ENCODE results near the gene UCP3.

Gene UCP3

GRCh38 chr11:73971175-73971719 lies 37.6 kb downstream of the UCP3 start:
- H3K27me3 ChIP-seq (ENCODE audit: control insufficient read depth in 1 of 2, insufficient read depth in 2 of 2, low read length in 2 of 2): no peaks in the 10 kb centered on the region
- H3K36me3 ChIP-seq (ENCODE audit: control insufficient read depth in 1 of 2, insufficient read depth in 2 of 2, low read length in 2 of 2): peaks cover 16 to 20% of the 10 kb centered on the region in 2 donors
- no peak overlapping the region for H3K4me3 ChIP-seq (ENCODE audit: low read depth in 1 of 2, low read length in 2 of 2)
- no peak overlapping the region for H3K9ac ChIP-seq (ENCODE audit: low read depth in 1 of 2, low read length in 2 of 2)
- no peaks in the 10 kb centered on the region for H3K9me3 ChIP-seq (ENCODE audit: control insufficient read depth in 1 of 2, low read length in 2 of 2)
- H3K27ac ChIP-seq (ENCODE audit: low read depth, low read length): no peak overlapping the region
- peaks cover 20 to 29% of the 10 kb centered on the region in 2 donors for H3K4me1 ChIP-seq (ENCODE audit: control insufficient read depth in 1 of 2, insufficient read depth in 2 of 2, low read length in 2 of 2)

GRCh38 chr11:73969991-73970800 lies 38.7 kb downstream of the UCP3 start:
- Histone ChIP-seq H3K27ac (ENCODE audit: low read depth, low read length) (no peak overlapping the region), H3K4me1 (ENCODE audit: control insufficient read depth in 1 of 2, insufficient read depth in 2 of 2, low read length in 2 of 2) (peaks cover 20 to 26% of the 10 kb centered on the region in 2 donors), H3K9ac (ENCODE audit: low read depth in 1 of 2, low read length in 2 of 2) (no peak overlapping the region), H3K36me3 (ENCODE audit: control insufficient read depth in 1 of 2, insufficient read depth in 2 of 2, low read length in 2 of 2) (peaks cover 9 to 10% of the 10 kb centered on the region in 2 donors), H3K4me3 (ENCODE audit: low read depth in 1 of 2, low read length in 2 of 2) (no peak overlapping the region), H3K27me3 (ENCODE audit: control insufficient read depth in 1 of 2, insufficient read depth in 2 of 2, low read length in 2 of 2) (no peaks in the 10 kb centered on the region), H3K9me3 (ENCODE audit: control insufficient read depth in 1 of 2, low read length in 2 of 2) (no peaks in the 10 kb centered on the region)

GRCh38 chr11:73969091-73969490 lies 39.8 kb downstream of the UCP3 start:
- H3K4me3 ChIP-seq (ENCODE audit: low read depth in 1 of 2, low read length in 2 of 2): no peak overlapping the region
- peaks cover 16 to 19% of the 10 kb centered on the region in 2 donors for H3K4me1 ChIP-seq (ENCODE audit: control insufficient read depth in 1 of 2, insufficient read depth in 2 of 2, low read length in 2 of 2)
- no peaks in the 10 kb centered on the region for H3K9me3 ChIP-seq (ENCODE audit: control insufficient read depth in 1 of 2, low read length in 2 of 2)
- no peak overlapping the region for H3K9ac ChIP-seq (ENCODE audit: low read depth in 1 of 2, low read length in 2 of 2)
- H3K36me3 ChIP-seq (ENCODE audit: control insufficient read depth in 1 of 2, insufficient read depth in 2 of 2, low read length in 2 of 2): peaks cover 0 to under 1% of the 10 kb centered on the region in 2 donors
- H3K27ac ChIP-seq (ENCODE audit: low read depth, low read length): no peak overlapping the region
- no peaks in the 10 kb centered on the region for H3K27me3 ChIP-seq (ENCODE audit: control insufficient read depth in 1 of 2, insufficient read depth in 2 of 2, low read length in 2 of 2)

GRCh38 chr11:73968356-73968966 lies 40.4 kb downstream of the UCP3 start:
- Histone ChIP-seq H3K4me1 (ENCODE audit: control insufficient read depth in 1 of 2, insufficient read depth in 2 of 2, low read length in 2 of 2) (peaks cover 10 to 12% of the 10 kb centered on the region in 2 donors), H3K4me3 (ENCODE audit: low read depth in 1 of 2, low read length in 2 of 2) (no peak overlapping the region), H3K27ac (ENCODE audit: low read depth, low read length) (no peak overlapping the region), H3K36me3 (ENCODE audit: control insufficient read depth in 1 of 2, insufficient read depth in 2 of 2, low read length in 2 of 2) (no peaks in the 10 kb centered on the region), H3K27me3 (ENCODE audit: control insufficient read depth in 1 of 2, insufficient read depth in 2 of 2, low read length in 2 of 2) (no peaks in the 10 kb centered on the region), H3K9me3 (ENCODE audit: control insufficient read depth in 1 of 2, low read length in 2 of 2) (no peaks in the 10 kb centered on the region), H3K9ac (ENCODE audit: low read depth in 1 of 2, low read length in 2 of 2) (no peak overlapping the region)

GRCh38 chr11:73965764-73966121 lies 43.1 kb downstream of the UCP3 start:
- no peak overlapping the region for H3K27ac ChIP-seq (ENCODE audit: low read depth, low read length)
- H3K36me3 ChIP-seq (ENCODE audit: control insufficient read depth in 1 of 2, insufficient read depth in 2 of 2, low read length in 2 of 2): no peaks in the 10 kb centered on the region
- no peaks in the 10 kb centered on the region for H3K27me3 ChIP-seq (ENCODE audit: control insufficient read depth in 1 of 2, insufficient read depth in 2 of 2, low read length in 2 of 2)
- peaks cover 0 to 5% of the 10 kb centered on the region in 2 donors for H3K4me1 ChIP-seq (ENCODE audit: control insufficient read depth in 1 of 2, insufficient read depth in 2 of 2, low read length in 2 of 2)
- H3K4me3 ChIP-seq (ENCODE audit: low read depth in 1 of 2, low read length in 2 of 2): no peak overlapping the region
- H3K9me3 ChIP-seq (ENCODE audit: control insufficient read depth in 1 of 2, low read length in 2 of 2): no peaks in the 10 kb centered on the region
- H3K9ac ChIP-seq (ENCODE audit: low read depth in 1 of 2, low read length in 2 of 2): no peak overlapping the region

- peaks cover 0 to 5% of the 10 kb centered on the region in 2 donors for H3K4me1 ChIP-seq (ENCODE audit: control insufficient read depth in 1 of 2, insufficient read depth in 2 of 2, low read length in 2 of 2)
- no peaks in the 10 kb centered on the region for H3K36me3 ChIP-seq (ENCODE audit: control insufficient read depth in 1 of 2, insufficient read depth in 2 of 2, low read length in 2 of 2)
- H3K9ac ChIP-seq (ENCODE audit: low read depth in 1 of 2, low read length in 2 of 2): no peak overlapping the region
- no peak overlapping the region for H3K27ac ChIP-seq (ENCODE audit: low read depth, low read length)
- no peaks in the 10 kb centered on the region for H3K27me3 ChIP-seq (ENCODE audit: control insufficient read depth in 1 of 2, insufficient read depth in 2 of 2, low read length in 2 of 2)
- no peak overlapping the region for H3K4me3 ChIP-seq (ENCODE audit: low read depth in 1 of 2, low read length in 2 of 2)
- no peaks in the 10 kb centered on the region for H3K9me3 ChIP-seq (ENCODE audit: control insufficient read depth in 1 of 2, low read length in 2 of 2)
Measured at GRCh38 chr11:73965076-73965763, 43.7 kb downstream of the UCP3 start.

GRCh38 chr11:73963861-73964260 lies 45.0 kb downstream of the UCP3 start:
- H3K36me3 ChIP-seq (ENCODE audit: control insufficient read depth in 1 of 2, insufficient read depth in 2 of 2, low read length in 2 of 2): no peaks in the 10 kb centered on the region
- no peak overlapping the region for H3K27ac ChIP-seq (ENCODE audit: low read depth, low read length)
- no peak overlapping the region for H3K4me3 ChIP-seq (ENCODE audit: low read depth in 1 of 2, low read length in 2 of 2)
- H3K9ac ChIP-seq (ENCODE audit: low read depth in 1 of 2, low read length in 2 of 2): no peak overlapping the region
- peaks cover 0 to 5% of the 10 kb centered on the region in 2 donors for H3K4me1 ChIP-seq (ENCODE audit: control insufficient read depth in 1 of 2, insufficient read depth in 2 of 2, low read length in 2 of 2)
- no peaks in the 10 kb centered on the region for H3K9me3 ChIP-seq (ENCODE audit: control insufficient read depth in 1 of 2, low read length in 2 of 2)
- H3K27me3 ChIP-seq (ENCODE audit: control insufficient read depth in 1 of 2, insufficient read depth in 2 of 2, low read length in 2 of 2): no peaks in the 10 kb centered on the region

GRCh38 chr11:73962101-73962705 lies 46.7 kb downstream of the UCP3 start:
- H3K9ac ChIP-seq (ENCODE audit: low read depth in 1 of 2, low read length in 2 of 2): no peak overlapping the region
- no peaks in the 10 kb centered on the region for H3K36me3 ChIP-seq (ENCODE audit: control insufficient read depth in 1 of 2, insufficient read depth in 2 of 2, low read length in 2 of 2)
- no peaks in the 10 kb centered on the region for H3K9me3 ChIP-seq (ENCODE audit: control insufficient read depth in 1 of 2, low read length in 2 of 2)
- H3K4me3 ChIP-seq (ENCODE audit: low read depth in 1 of 2, low read length in 2 of 2): no peak overlapping the region
- H3K27ac ChIP-seq (ENCODE audit: low read depth, low read length): no peak overlapping the region
- H3K4me1 ChIP-seq (ENCODE audit: control insufficient read depth in 1 of 2, insufficient read depth in 2 of 2, low read length in 2 of 2): peaks cover 10 to 12% of the 10 kb centered on the region in 2 donors
- no peaks in the 10 kb centered on the region for H3K27me3 ChIP-seq (ENCODE audit: control insufficient read depth in 1 of 2, insufficient read depth in 2 of 2, low read length in 2 of 2)

- Histone ChIP-seq H3K4me1 (ENCODE audit: control insufficient read depth in 1 of 2, insufficient read depth in 2 of 2, low read length in 2 of 2) (peaks cover 11 to 15% of the 10 kb centered on the region in 2 donors), H3K27me3 (ENCODE audit: control insufficient read depth in 1 of 2, insufficient read depth in 2 of 2, low read length in 2 of 2) (no peaks in the 10 kb centered on the region)
Measured at GRCh38 chr11:73961321-73961720, 47.6 kb downstream of the UCP3 start.

More at GRCh38 chr11:73961321-73961720, 47.6 kb downstream of the UCP3 start:
- H3K9me3 ChIP-seq (ENCODE audit: control insufficient read depth in 1 of 2, low read length in 2 of 2): no peaks in the 10 kb centered on the region
- no peaks in the 10 kb centered on the region for H3K36me3 ChIP-seq (ENCODE audit: control insufficient read depth in 1 of 2, insufficient read depth in 2 of 2, low read length in 2 of 2)
- no peak overlapping the region for H3K27ac ChIP-seq (ENCODE audit: low read depth, low read length)
- H3K9ac ChIP-seq (ENCODE audit: low read depth in 1 of 2, low read length in 2 of 2): no peak overlapping the region
- no peak overlapping the region for H3K4me3 ChIP-seq (ENCODE audit: low read depth in 1 of 2, low read length in 2 of 2)
